HG03378 (cell line): ENCODE data around the gene ZNF579.

Experiments
- ATAC-seq: cut with Tn5 transposase; IDR thresholded peaks from one replicate; pipeline ENCODE4 v1.9.1; 2021; ENCODE audit warnings: mild to moderate bottlenecking, moderate library complexity; ENCODE audit not compliant: unreplicated experiment

The ZNF579 gene

DNA sequence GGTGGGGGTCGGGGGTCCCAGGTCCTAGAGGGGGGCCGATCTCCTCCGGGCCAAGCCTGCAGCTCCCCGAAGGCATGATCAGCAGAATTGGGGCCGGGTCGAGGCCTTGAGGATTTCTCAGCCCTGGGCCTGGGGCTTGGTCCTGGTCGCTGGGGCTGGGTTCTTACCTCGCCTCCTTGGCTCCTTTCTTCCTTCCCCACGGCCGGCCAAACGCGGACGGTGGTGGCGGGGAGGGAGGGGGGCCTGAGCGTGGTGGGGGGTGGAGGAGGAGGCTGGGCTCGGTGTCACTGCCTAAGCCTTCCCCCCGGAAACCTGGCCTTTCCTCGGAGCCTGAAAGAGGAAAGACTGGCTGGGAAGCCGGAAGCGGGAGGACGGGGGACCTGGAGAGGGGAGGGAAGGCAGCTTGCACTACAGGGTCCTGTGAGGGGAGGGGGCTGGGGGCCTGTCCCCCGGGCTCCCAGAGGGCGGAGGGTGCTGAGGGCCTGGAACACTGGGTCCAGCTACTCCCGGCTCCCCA is at the start of gene ZNF579:
Gene ZNF579 (minus strand): TSS at position 221 of the 517 bp plus-strand sequence. CDS start 1,209 bp downstream, outside the sequence.
- no peak for ATAC-seq

DNA sequence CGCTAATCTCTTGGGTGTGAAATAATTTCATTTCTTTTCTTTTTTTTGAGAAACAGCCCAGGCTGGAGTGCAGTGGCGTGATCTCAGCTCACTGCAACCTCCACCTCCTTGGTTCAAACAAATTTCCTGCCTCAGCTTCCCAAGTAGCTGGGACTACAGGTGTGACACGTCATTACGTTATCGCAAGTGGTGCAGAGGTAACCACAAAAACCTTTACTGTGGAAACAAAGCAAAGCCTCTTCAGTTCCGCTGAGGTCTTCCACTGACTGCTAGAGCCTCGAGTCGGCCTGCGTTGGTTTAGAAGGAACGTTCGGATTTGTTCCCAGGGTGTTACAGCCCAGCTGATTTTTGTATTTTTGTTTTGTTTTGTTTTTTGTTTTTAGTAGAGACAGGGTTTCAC is 45.7 kb upstream of the ZNF579 start:
- ATAC-seq = no peak

- no peak for ATAC-seq
Observed at GRCh38 chr19:55625004-55625326, 44.3 kb upstream of the ZNF579 start.

DNA sequence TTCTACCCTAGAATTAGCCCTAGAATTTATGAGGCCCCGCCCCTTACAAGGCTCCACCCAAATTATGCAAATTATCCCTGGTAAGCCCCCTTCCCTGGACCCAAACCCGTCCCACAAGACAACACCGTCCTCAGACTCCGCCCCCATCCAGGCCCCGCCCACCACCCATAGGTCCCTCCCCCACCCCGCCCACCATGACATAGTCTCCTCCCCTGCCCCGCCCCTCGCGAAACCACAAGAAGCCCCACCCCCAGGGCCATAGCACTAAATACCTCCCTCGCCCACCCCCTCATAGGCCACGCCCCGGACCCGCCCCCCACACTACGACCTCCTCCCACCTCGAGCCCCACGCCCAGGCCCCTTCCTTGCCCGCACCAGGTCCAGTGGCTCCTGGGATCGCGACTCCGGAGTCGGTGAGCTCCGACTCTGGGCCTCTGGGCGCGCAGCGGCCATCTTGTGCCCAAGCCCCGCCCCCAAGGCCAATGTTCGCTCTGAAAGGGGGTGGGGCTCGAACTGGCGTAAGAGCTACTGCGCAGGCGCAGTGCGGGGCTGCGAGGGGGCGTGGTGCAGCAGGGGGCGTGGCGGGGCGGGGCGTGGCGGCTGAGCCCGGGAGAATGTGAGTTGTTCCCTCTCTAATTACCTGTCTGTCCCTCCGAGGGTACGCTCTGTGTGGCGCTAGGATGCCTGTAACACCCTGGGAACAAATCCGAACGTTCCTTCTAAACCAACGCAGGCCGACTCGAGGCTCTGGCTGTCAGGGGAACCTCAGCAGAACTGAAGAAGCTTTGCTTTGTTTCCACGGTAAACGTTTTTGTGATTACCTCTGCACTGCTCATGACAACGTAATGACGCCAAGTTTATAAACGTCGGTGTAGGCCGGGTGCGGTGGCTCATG is 43.7 kb upstream of the ZNF579 start, which contains the start of gene ZNF784:
Gene ZNF784 (minus strand): TSS at position 458 of the 895 bp plus-strand sequence. CDS start 5 bp downstream, at position 453.
- ATAC-seq = no peak

DNA sequence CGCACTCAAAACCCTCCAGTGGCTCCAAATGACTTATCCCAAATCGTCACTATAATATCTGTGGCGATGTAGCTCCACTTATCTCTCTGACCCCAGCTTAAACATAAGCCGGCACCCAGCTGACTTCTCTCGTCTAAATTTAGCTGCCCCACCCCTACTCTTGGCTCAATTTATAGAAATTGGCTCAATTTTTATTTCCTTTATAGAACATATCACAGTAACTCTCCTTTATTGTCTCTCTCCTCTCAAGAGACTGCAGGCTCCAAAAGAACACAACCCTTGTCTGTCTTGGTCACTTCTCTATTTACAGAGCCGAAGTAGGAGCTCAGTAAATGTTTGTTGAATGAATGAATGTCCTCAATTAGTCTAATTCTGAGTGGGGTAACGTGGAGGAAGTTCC is 42.9 kb upstream of the ZNF579 start:
- no peak for ATAC-seq

DNA sequence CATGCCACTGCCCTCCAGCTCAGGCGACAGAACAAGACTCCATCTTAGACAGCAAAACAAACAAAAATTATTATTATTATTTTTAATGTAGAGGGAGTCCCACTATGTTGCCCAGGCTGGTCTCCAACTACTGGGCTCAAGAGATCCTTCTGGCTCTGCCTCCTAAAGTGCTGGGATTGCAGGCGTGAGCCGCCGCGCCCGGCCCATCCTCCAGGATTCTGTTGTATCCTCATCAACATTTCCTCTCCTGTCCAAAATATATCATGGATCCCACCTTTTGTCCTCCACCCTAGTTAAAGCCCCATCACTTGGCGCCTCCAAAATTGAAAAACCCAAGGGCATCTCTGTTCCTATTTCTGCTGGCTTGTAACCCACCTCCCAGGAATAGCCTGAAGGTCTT is 42.5 kb upstream of the ZNF579 start:
- ATAC-seq = no peak

GRCh38 chr19:55622242-55622969 is 41.8 kb upstream of the ZNF579 start:
- ATAC-seq = no peak

DNA sequence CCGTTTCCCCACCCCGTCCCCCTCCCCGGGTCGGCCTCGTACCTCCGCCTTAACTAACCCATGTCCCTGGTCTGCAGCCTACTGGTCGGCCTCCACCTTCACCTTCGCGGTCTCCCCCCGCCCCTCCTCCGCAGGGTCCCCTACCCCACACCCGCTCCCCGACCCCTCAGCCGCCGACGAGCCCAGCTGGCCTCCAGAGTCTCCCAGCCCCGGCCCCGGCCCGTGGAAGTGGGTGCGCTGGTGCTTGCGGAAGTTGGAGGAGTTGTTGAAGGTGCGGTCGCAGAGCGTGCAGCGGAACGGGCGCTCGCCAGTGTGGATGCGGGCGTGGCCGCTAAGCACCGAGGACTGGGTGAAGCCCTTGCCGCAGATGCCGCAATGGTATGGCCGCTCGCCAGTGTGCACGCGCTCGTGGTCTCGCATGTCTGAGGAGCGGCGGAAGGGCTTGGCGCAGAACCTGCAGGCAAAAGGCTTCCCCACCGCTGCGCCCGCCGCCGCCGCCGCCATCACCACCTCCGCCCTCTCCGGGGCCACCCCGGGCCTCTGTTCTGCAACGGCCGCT is 41.1 kb upstream of the ZNF579 start:
- no peak for ATAC-seq

GRCh38 chr19:55621205-55621672 is 40.6 kb upstream of the ZNF579 start:
- no peak for ATAC-seq

DNA sequence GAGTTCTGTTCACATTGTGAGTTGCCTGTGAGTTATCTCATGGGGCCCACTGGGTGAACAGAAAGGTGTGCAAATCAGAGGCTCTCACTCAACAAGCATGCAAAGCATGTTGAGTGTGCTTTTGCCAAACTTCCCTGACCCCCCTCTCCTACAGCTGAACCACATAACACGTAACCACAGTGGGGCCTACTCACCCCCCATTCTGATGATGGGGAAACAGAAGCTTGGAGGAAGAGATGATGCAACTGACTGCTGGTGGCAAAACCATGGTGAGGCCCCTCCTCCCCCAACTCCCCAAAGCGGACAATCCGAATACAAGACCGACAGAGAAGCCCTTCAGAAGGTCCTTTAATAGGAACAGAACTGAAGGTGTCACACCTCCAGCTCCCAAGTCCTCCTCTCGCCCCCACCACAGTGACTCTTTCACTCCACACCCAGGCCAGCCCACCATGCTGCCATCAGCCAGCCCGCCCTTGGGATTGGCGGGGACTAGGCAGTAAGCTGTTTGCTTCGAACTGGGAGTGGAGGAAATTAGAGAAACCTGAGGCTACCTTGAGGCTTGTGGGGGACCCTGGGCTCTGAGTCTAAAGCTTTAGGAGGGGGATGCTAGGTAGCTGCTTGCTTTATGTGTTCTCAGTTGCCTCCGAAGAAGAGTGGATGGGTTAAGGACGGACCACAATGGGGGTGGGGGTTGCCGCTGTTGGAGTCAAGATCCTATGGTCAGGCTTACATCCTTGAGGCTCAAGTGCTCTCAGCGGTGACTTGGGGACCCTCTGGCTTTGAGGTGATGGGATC is 40.0 kb upstream of the ZNF579 start:
- ATAC-seq = no peak

GRCh38 chr19:55619286-55619685 is 38.6 kb upstream of the ZNF579 start:
- no peak for ATAC-seq

- ATAC-seq = no peak
Observed at GRCh38 chr19:55618426-55618825, 37.8 kb upstream of the ZNF579 start.

DNA sequence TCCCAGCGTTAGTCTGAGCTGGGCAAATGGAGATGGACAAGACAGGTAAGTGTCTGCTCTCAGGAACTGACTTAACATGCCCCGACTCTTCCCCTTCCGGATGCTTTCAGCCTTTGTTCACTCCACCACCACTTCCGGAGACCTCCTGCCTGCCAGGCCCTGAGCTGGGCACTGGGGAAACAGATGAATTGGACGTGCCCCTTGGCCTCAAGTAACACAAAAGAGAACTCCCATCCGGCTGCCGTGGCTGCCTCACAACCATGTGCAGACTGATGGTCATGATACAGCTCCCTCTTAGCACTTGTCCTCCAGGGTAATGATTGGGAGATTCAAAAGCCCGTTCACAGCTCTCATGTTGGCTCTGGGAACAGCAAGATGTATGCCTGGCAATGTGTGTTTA is 36.8 kb upstream of the ZNF579 start:
- no peak for ATAC-seq

GRCh38 chr19:55616395-55616875 is 35.8 kb upstream of the ZNF579 start:
- ATAC-seq = no peak

GRCh38 chr19:55615543-55616394 is 35.1 kb upstream of the ZNF579 start:
- ATAC-seq = no peak

DNA sequence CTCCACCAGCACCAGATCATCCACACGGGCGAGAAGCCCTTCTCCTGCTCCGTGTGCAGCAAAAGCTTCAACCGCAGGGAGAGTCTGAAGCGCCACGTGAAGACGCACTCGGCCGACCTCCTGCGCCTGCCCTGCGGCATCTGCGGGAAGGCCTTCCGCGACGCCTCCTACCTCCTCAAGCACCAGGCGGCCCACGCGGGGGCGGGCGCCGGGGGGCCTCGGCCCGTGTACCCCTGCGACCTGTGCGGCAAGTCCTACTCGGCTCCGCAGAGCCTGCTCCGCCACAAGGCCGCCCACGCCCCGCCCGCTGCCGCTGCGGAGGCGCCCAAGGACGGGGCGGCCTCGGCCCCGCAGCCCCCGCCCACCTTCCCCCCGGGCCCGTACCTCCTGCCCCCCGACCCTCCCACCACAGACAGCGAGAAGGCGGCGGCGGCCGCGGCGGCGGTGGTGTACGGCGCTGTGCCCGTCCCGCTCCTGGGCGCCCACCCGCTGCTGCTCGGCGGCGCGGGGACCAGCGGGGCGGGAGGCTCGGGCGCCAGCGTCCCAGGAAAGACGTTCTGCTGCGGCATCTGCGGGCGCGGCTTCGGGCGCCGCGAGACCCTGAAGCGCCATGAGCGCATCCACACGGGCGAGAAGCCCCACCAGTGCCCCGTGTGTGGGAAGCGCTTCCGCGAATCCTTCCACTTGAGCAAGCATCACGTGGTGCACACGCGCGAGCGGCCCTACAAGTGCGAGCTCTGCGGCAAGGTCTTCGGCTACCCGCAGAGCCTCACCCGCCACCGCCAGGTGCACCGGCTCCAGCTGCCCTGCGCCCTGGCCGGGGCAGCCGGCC is 34.3 kb upstream of the ZNF579 start:
- ATAC-seq = no peak

DNA sequence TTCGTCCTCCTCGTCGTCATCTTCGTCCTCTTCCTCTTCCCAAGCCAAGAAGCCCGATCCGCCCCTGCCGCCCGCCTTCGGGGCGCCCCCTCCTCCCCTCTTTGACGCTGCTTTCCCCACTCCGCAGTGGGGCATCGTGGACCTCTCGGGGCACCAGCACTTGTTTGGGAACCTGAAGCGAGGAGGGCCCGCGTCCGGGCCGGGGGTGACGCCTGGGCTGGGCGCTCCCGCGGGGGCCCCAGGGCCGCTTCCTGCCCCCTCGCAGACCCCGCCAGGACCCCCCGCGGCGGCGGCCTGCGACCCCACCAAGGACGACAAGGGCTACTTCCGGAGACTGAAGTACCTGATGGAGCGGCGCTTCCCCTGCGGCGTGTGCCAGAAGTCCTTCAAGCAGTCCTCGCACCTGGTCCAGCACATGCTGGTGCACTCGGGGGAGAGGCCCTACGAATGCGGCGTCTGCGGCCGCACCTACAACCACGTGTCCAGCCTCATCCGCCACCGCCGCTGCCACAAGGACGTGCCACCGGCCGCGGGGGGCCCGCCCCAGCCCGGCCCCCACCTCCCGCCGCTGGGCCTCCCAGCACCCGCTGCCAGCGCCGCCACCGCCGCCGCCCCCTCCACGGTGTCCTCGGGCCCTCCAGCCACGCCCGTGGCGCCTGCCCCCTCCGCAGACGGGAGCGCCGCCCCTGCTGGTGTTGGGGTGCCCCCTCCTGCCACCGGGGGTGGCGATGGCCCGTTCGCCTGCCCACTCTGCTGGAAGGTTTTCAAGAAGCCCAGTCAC is 33.5 kb upstream of the ZNF579 start:
- no peak for ATAC-seq

GRCh38 chr19:55613396-55613795 is 32.7 kb upstream of the ZNF579 start:
- ATAC-seq = no peak
